GM19324 (cell line): ENCODE results near the gene TAS2R30.

Experiments used
- ATAC-seq: cut with Tn5 transposase; IDR thresholded peaks from one replicate; pipeline ENCODE4 v1.9.1; 2021; ENCODE audit warnings: mild to moderate bottlenecking, moderate library complexity; ENCODE audit not compliant: unreplicated experiment, low FRiP score

TAS2R30 gene, protein sequence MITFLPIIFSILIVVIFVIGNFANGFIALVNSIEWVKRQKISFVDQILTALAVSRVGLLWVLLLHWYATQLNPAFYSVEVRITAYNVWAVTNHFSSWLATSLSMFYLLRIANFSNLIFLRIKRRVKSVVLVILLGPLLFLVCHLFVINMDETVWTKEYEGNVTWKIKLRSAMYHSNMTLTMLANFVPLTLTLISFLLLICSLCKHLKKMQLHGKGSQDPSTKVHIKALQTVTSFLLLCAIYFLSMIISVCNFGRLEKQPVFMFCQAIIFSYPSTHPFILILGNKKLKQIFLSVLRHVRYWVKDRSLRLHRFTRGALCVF

DNA sequence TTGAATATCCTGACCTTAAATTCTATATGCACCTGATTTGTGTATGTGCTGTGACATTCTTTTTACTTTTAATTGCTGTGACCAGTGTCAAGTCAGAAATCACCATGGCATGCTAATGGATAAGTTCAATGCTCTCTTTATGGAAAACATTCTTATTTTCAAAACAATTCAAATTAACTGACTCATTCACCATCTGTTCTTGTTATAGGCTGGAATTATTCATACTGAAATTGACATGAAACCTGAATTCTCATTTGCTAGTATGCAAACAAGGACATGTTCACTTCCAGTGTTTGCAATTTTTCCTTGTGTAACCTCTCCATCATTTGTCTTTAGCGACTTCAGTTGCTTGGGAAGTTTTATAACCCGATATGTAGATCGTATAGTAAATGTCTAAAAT, at the start of gene TAS2R30:
Gene TAS2R30, minus strand, starts transcription at position 340 of the 400 bp plus-strand sequence. CDS start 400 bp downstream, outside the sequence.
- ATAC-seq: no peak

DNA sequence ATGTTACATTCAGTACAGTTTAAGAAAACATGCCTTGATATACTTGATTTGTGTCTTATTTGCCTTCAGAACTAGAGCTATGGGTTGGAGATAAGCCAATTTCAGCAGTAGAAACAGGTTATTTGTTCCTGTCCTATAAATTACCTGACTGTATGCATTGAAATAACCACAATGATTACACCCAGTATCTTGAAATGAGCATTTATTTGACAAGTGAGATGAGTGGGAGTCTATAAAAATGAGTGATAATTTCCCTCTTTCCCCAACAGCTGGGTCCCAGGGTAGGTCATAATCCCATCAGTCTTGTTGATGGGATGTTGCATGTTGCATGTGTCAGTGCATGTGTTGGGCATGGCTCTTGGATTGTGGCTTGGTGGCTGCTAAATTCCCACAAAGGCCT, 48.6 kb upstream of the TAS2R30 start:
- ATAC-seq: no peak

GRCh38 chr12:11182529-11182928, 48.1 kb upstream of the TAS2R30 start:
- ATAC-seq: no peak

GRCh38 chr12:11178250-11178649, 43.8 kb upstream of the TAS2R30 start:
- ATAC-seq: no peak

DNA sequence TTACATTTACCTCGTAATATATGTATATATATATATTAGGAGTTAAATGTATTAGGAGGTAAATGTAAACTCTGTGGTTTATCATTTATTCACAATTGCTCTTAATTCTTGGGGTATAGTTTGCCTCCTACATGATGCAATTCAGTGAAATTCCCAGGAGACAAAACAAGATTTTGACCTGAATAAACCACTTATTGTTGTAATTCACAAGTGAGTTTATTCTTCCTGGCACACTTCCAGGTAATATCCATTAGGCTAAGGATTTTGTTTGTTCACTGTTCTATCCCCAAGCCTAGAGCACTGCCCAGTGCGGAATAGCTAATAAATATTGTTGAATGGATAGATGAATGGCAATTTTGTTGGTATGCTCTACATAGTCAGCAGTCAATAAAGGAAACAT, 39.6 kb upstream of the TAS2R30 start:
- no peak for ATAC-seq

- ATAC-seq: no peak
Observed at GRCh38 chr12:11171969-11172675, 37.7 kb upstream of the TAS2R30 start.

DNA sequence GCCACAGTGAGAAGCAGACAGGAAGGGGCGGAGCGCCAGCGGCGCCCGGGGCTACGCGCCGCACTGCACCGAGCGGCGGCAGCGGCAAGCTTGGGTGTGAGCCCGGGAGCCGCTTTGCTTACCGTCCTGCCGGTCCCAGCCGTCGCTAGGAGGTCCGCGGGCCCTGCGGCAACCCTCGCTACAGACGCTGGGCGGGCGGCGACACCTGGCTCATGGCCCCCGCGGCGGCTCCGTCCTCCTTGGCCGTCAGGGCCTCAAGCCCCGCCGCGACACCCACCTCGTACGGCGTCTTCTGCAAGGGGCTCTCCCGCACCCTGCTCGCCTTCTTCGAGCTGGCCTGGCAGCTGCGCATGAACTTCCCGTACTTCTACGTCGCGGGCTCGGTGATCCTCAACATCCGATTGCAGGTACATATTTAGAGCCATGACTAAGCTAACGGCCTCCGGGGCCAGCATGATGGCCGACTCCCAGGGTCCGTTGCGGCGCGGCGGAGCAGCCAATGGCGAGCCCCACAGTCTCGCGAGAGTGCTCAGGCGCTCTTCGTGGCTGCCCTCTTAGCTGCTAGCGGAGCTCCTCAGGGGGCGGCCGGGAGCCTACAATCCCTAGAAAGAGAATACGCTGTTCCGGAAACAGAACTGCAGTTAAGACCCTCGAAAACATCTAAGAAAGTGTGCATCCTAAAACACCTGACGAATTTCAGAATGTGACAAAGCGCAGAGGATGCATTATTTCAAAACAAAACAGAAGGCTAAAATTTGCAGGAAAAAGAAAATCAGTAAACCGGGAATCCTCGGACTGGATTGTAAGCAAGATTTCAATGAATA, 36.9 kb upstream of the TAS2R30 start, which contains the start of gene SMIM10L1:
Gene SMIM10L1, plus strand, starts transcription at position 50 of the 824 bp plus-strand sequence. Its CDS starts 163 bp downstream, at position 213.
- peak; percentile 96 for ATAC-seq

DNA sequence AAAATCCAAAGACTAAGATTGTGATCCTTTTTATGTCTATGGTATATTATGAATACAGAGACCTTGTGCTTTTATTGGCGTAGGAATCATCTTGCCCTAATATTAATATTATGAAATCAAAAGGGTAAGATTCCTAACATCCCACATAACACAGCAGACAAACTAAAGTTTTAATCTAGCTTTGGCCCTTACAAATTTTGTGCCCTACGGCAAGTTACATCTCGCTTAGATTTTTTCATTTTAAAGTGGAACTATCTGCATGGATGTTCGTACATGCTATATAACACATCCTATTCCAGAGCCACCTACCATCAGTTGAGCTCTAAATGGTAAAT, 36.3 kb upstream of the TAS2R30 start:
- no peak for ATAC-seq

GRCh38 chr12:11166300-11166699, 31.9 kb upstream of the TAS2R30 start:
- no peak for ATAC-seq

DNA sequence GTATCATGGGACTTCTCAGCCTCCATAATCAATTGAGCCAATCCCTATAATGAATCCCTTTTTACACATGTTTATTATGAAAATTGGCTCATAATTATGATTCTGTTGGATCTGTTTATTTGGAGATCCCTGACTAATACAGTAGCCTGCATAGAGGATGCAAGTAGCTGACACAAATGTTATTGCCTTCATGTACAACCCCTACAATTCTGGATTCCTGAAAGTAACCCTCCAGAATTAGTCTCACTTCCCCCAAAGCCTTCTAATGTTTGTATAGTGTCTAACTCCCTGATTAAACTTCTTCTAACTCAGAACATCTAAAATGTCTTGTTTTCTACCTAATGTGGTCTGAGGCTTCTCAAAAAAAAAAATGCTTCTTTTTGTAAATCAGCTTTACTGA, 29.9 kb upstream of the TAS2R30 start:
- no peak for ATAC-seq

GRCh38 chr12:11162502-11162901, 28.1 kb upstream of the TAS2R30 start:
- ATAC-seq: no peak

DNA sequence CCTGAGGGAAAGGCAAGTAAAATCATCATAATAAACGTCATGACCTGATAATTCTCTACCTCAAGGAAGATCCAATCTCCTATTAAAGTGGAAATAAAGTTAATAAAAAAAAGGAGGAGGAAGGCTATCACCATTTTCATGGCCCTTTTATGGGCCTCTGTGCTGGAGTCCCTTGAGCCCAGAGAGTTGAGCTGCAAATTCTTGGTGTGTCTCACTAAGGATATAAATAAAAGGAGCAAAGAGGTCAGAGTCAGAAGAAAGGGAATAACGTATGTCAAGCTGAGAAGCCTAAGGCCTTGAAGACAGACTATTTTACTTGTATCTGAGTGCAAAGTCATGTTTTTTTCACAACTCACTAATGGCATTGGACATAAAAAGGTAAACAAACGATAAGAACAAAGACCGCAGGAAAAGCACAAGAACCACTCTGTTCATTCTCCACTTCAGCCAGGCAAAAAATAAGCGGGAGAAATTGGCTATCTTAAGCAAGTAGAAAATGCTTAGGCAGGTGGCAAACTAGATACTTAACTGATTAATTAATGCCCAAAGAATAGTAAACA, 24.5 kb upstream of the TAS2R30 start:
- ATAC-seq: no peak

DNA sequence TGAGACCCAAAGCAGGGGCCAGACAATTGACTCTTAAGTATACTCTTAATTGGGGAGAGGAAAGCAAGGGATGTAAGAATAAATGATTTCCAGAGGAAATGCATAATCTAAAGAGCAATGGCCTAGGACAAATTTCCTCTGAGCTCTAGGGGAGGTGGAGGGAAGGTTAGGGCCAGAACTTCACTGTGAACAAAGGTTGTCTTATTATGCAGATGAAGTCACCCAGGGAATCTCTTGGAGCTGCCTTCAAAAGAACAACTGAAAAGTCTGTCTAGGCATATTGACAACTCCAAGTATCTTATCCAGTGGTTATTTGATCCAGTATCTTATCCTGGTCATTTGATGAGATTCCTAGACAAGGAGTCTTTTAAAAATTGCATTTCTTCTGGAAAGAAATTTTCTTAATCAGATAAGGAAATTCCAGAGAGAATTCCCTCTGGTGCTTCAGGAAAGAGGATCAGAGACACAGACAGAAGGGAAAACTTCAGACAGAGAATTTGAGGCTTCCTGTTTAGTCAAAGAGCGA, 20.0 kb upstream of the TAS2R30 start:
- ATAC-seq: no peak

GRCh38 chr12:11152725-11153124, 18.3 kb upstream of the TAS2R30 start:
- ATAC-seq: no peak

- ATAC-seq: no peak
Observed at GRCh38 chr12:11150832-11151231, 16.4 kb upstream of the TAS2R30 start.

GRCh38 chr12:11147420-11147819, 13.0 kb upstream of the TAS2R30 start:
- ATAC-seq: no peak

DNA sequence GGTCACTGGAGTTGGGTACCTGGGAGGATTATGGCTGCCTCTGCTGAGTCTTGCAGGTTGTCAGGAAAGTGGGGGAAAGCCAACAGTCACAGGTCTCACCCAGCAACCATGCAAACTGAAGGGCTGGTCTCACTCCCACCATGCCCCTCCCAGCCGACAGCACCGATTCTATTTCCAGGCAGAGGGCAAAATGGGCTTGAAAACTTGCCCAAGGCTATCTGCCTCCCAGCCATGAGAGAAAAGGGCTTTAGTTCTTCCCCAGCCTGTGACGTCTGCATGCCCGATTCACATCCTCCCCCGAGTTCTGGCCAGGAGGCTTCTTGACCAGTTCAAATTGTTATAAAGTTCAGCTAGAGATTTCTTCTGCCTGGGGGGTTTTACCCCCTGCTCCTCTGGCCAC, 9.9 kb upstream of the TAS2R30 start:
- ATAC-seq: no peak

DNA sequence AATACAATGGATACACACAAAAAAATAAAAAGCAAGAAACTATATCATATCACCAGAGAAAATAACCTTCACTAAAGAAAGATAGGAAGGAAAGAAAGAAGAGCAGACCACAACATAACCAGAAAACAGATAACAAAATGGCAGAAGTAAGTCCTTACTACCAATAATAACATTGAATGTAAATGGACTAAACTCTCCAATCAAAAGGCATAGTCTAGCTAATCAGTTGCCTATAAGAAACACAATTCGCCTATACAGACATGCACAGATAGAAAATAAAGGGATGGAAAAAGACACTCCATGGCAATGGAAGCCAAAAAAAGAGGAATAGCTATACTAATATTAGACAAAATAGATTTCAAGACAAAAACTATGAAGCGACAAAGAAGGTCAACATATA, 8.9 kb upstream of the TAS2R30 start:
- ATAC-seq: no peak

GRCh38 chr12:11136075-11136474, 1.6 kb upstream of the TAS2R30 start:
- ATAC-seq: no peak

- no peak for ATAC-seq
Observed at GRCh38 chr12:11133816-11134215, 628 bp downstream of the TAS2R30 start.

DNA sequence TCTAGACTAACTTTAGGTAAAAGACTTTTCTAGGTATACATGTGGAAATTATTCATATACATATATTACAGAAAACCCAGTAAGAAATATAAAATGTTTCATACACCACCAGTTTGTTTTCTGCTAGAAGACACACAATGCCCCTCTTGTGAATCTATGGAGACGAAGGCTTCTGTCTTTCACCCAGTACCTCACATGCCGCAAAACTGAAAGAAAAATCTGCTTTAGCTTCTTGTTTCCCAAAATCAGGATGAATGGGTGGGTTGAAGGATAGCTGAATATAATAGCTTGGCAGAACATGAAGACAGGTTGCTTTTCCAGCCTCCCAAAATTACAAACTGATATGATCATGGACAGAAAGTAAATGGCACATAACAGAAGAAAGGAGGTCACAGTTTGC, 1.3 kb downstream of the TAS2R30 start:
- no peak for ATAC-seq
